ENCODE data around the gene C16orf74.

C16orf74 gene

GRCh38 chr16:85662976-85663830 is 87.7 kb downstream of the C16orf74 start:
- Mint-ChIP-seq H3K9me3 (no peaks in the 10 kb centered on the region), H3K27me3 (ENCODE audit: low read depth, poor library complexity) (no peaks in the 10 kb centered on the region), H3K27ac (no peak overlapping the region), H3K4me1 (peaks cover 24% of the 10 kb centered on the region), H3K4me3 (no peak overlapping the region), H3K36me3 (ENCODE audit: low read depth) (peaks cover 66% of the 10 kb centered on the region)
- DNase-seq, result no peak
- no peak for TF ChIP-seq CTCF (IDR thresholded peaks at IDR 0.05)

- peaks cover 24% of the 10 kb centered on the region for H3K4me1 Mint-ChIP-seq
- TF ChIP-seq CTCF (IDR thresholded peaks at IDR 0.05), result no peak
- DNase-seq, result peak; percentile 67
- H3K27ac Mint-ChIP-seq, result peak overlapping the region; percentile 58
- H3K27me3 Mint-ChIP-seq (ENCODE audit: low read depth, poor library complexity), result no peaks in the 10 kb centered on the region
- peak overlapping the region; percentile 47 for H3K4me3 Mint-ChIP-seq
- peaks cover 63% of the 10 kb centered on the region for H3K36me3 Mint-ChIP-seq (ENCODE audit: low read depth)
- no peaks in the 10 kb centered on the region for H3K9me3 Mint-ChIP-seq
Measured at GRCh38 chr16:85662482-85662812, 88.4 kb downstream of the C16orf74 start.

- Mint-ChIP-seq H3K4me1 (peaks cover 24% of the 10 kb centered on the region), H3K27ac (no peak overlapping the region), H3K4me3 (no peak overlapping the region), H3K9me3 (no peaks in the 10 kb centered on the region), H3K27me3 (ENCODE audit: low read depth, poor library complexity) (no peaks in the 10 kb centered on the region), H3K36me3 (ENCODE audit: low read depth) (peaks cover 60% of the 10 kb centered on the region)
- DNase-seq, result no peak
- TF ChIP-seq CTCF (IDR thresholded peaks at IDR 0.05), result no peak
Measured at GRCh38 chr16:85661740-85662481, 89.0 kb downstream of the C16orf74 start.

- no peak for TF ChIP-seq CTCF (IDR thresholded peaks at IDR 0.05)
- Mint-ChIP-seq H3K4me1 (peaks cover 24% of the 10 kb centered on the region), H3K36me3 (ENCODE audit: low read depth) (peaks cover 56% of the 10 kb centered on the region), H3K27me3 (ENCODE audit: low read depth, poor library complexity) (no peaks in the 10 kb centered on the region), H3K4me3 (no peak overlapping the region), H3K9me3 (no peaks in the 10 kb centered on the region), H3K27ac (no peak overlapping the region)
- DNase-seq, result no peak
Measured at GRCh38 chr16:85660843-85661739, 89.8 kb downstream of the C16orf74 start.

- peaks cover 50% of the 10 kb centered on the region for H3K36me3 Mint-ChIP-seq (ENCODE audit: low read depth)
- TF ChIP-seq CTCF (IDR thresholded peaks at IDR 0.05), result peak; percentile 93
- DNase-seq, result peak; percentile 87
- H3K4me1 Mint-ChIP-seq, result peaks cover 24% of the 10 kb centered on the region
- no peaks in the 10 kb centered on the region for H3K27me3 Mint-ChIP-seq (ENCODE audit: low read depth, poor library complexity)
- no peak overlapping the region for H3K27ac Mint-ChIP-seq
- no peaks in the 10 kb centered on the region for H3K9me3 Mint-ChIP-seq
- peak overlapping the region; percentile 12 for H3K4me3 Mint-ChIP-seq
Measured at GRCh38 chr16:85659805-85660511, 90.9 kb downstream of the C16orf74 start.

Measured in nephron progenitor cell (in vitro differentiated cells).